GM21576 (cell line): ENCODE data around the gene TMEM182.

Source experiments
- ATAC-seq: cut with Tn5 transposase; IDR thresholded peaks from one replicate; pipeline ENCODE4 v1.9.1; 2021; ENCODE audit warnings: mild to moderate bottlenecking, moderate library complexity; ENCODE audit not compliant: unreplicated experiment

The TMEM182 gene

GRCh38 chr2:102765061-102765460 is 3.2 kb downstream of the TMEM182 start:
- ATAC-seq = no peak

DNA sequence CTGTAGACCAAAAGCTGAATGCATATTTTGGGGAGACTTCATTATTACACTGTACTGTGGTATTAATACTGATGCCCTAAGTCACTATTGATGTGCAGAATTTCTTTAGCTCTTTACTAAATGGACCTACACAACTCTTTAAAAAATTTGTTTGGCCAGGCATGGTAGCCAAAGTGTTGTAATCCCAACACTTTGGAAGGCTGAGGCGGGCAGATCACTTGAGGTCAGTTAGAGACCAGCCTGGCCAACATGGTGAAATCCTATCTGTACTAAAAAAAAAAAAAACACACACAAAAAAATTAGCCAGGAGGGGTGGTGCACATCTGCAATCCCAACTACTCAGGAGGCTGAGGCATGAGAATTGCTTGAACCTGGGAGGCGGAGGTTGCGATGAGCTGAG is 6.4 kb downstream of the TMEM182 start:
- ATAC-seq = no peak

DNA sequence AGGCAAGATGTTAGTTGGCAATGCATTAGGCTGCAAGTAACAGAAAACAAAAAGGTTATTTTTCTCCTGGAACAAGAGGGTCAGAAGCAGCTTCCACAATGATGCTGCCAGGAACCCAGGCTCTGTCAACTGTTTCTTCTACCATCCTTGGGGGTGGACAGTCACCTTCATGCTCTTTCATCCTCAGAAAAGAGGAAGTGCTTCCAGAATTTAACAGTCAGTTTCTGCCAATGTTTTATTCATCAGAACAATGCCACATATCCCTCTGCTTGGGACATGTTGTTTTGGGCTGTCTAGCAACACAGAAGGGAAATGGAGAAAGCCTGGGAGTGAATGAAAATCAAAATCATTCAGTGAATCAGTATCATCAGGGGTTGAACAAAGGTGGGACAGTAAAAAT is 7.1 kb downstream of the TMEM182 start:
- no peak for ATAC-seq

DNA sequence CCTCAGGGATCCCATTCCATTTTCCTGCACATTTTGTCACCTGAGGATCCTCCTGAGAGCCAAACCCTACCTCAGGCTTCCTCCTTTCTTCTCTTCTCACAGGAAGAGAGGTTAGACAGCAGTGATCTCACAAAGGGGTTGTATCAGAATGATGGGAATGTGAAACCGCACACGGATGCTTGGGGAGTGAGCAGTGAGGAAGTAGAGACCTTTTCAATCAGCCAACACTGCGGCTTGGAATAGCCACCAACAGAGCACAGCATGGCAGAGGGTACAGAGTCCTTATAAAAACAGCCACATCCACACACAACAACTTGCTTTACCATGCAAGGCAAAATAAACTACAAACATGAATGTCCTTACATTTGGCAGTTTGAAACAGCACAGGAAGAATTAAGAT is 8.7 kb downstream of the TMEM182 start:
- ATAC-seq = no peak

DNA sequence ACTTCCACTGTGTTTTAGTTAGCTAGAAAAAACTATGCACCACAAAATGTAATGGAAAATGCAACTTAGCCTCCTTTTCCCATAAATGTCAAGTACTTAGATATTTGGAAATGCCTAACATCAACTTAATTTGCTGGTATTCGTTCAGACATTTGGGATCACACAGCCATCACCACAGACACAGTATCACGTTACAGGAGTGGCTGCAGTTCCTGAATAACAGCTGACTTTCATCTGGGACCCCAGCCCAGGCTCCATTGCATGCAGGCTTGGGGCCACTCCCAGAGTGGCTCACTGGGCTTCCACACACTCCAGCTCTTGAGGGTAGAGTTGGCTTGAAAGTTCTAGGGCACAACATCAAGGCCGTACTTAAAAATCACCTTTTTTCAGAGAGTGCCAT is 9.3 kb downstream of the TMEM182 start:
- no peak for ATAC-seq

DNA sequence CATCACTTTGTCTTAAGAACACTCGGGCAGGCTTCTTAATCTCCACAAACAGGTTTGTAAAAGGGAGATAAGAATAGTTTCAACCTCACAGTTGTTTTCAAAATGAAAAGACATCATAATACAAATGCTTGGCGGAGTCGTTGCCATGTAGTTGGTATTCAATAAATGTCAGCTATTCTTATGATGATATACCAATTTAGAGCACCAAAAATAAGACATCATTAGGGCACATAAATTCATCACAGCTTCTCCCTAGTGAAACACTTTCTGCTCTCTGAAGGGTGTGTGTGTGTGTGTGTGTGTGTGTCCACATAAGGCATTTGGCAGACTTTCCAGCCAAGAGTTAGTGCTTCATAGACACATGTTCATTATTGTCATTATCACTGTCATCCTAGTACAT is 10.8 kb downstream of the TMEM182 start:
- ATAC-seq = no peak

GRCh38 chr2:102773149-102773705 is 11.4 kb downstream of the TMEM182 start:
- ATAC-seq = no peak

- no peak for ATAC-seq
These were observed 16.4 kb downstream of the TMEM182 start for GRCh38 chr2:102778260-102778659.

DNA sequence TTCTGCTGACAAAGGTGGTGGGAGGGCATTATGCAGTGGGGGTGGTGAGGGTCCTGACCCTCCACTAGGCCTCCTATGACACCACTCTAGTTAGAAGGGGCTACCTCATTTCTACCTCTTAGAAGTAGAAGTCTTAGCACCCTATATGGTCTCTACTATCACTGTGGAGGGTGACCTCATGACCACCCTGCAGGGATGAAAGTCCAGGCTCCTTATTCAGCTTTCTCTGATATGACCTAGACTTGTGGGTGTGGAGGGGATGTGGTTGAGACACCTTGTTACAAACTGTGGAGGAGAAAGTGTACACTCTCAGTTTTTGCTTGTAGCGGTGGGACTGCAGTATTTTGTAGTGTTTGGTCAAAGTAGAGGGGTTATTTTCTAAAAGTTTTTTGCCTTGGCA is 18.6 kb downstream of the TMEM182 start:
- ATAC-seq = no peak

- no peak for ATAC-seq
These were observed 20.4 kb downstream of the TMEM182 start for GRCh38 chr2:102782187-102782586.

- ATAC-seq = no peak
These were observed 21.1 kb downstream of the TMEM182 start for GRCh38 chr2:102782933-102783332.

DNA sequence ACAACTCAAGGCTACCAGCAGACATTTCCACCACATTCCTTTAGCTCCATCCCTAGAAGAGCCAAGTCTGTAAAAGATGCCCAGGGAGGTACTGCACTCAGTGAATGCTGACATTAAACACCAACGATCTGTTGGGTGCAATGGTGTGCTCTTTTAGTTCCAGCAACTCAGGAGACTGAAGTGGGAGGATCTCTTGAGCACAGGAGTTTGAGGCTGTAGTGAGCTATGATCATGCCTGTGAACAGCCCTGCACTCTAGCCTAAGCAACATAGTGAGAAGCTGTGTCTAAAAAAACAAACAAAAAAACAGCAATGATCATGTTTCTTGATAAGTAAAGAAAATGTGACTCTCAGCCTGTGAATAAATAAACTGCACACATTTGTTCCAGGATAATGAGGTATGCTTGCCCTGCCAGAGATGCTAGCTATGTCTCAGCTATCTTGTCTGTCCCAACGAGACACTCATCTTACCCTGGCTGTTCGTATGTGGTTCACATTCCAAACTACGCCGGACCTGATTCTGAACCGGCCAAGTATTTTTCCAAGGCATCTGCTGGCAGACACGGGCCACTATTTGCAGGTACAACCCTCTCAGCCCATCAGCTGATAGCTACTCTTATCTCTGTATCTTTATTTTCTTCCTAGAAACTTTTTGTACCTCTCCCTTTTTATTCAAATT is 21.8 kb downstream of the TMEM182 start:
- ATAC-seq = no peak

DNA sequence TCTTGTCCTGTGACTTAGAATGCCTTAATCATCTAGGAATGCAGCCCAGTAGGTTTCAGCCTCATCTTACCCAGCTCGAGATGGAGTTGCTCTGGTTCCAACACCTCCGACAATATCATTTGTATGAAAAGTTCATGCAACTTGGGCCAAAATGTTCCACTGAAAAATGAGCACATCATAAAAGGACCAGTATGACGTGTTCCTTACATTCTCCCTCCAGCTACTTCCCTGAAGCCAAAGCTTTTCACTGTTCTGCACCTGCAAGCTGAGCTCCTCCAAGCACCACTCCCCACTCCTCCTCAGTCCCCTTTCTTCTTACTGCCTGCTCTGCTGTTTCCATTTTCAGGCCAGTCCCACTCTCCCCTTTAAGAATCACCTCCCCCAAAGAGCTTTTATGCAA is 23.1 kb downstream of the TMEM182 start:
- ATAC-seq = no peak

GRCh38 chr2:102788216-102788884 is 26.5 kb downstream of the TMEM182 start:
- no peak for ATAC-seq

DNA sequence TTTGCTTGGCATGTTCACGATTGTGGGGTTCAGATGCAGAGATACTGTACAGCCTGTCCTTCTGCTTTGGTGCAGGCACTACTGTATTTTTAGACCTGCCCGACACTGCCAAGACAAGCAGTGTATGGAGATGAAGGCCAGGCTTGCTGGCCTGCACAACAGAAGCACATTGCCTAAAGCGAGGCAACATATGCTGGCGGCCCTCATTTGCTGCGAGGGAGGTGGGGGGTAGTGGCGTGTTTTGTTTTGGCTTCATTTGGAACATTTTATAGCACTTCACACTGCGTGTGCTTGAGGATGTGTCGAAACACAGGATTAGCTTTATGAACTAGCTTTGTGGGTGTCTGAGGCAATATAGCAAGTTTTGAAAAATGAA is 27.0 kb downstream of the TMEM182 start:
- no peak for ATAC-seq

GRCh38 chr2:102789349-102790090 is 27.7 kb downstream of the TMEM182 start:
- no peak for ATAC-seq

- no peak for ATAC-seq
These were observed 28.2 kb downstream of the TMEM182 start for GRCh38 chr2:102790091-102790455.

DNA sequence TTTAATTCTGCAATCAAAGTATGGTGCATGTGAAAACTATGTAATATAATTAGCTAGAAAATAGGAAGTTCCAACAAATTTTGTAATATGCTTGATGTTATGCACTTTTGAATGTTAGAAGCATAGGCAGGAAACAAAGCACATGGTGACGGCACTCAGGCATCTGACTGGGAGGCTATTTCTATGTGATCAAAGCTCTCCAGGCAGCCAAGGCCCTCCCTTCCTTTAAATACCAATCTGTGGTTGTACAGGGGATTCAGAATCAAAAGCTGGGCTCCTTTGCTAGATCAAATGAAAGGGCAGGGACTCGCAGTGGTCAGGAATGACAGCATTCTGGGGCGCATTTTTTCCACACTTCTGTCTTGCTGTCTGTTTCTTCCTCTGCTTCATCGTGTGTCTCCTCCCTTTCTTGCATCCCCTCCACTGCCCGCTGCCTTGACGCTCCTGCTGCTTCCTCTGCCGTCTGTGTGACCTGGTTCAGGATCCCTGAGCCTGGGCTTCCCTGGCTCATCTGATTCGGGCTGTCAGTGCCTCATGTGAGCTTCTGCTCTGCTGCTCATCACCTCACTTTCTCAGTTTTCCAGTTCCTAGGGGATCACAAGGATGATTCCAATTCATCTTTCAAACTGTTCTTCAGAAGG is 30.9 kb downstream of the TMEM182 start:
- ATAC-seq = no peak

GRCh38 chr2:102795641-102796040 is 33.8 kb downstream of the TMEM182 start:
- ATAC-seq = no peak

DNA sequence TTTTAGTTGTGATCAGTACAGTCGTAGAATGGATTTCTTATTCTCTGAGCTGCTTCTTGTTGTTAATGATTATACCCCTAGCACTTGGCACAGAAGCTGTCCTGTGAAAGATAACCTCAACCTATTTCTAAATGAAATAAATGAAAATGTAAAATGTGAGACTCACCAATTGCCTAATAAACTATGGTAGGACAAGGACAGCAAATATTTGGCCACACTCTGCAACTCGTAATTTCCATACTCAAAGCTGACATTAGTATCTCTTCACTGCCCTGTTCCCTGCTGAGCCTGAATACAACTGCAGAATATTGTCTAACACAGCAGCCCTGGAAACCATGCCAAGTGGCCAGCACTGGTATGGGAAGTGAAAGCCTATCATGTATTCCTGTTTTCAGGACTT is 34.5 kb downstream of the TMEM182 start:
- no peak for ATAC-seq

GRCh38 chr2:102797486-102797885 is 35.7 kb downstream of the TMEM182 start:
- no peak for ATAC-seq
